HG03442 (cell line): ENCODE data around the gene RASGRF1.
A peak's percentile ranks its signal among the peaks of the same experiment; 100 is the strongest.
"Not testable (repeated sequence)": the region's sequence is repeated elsewhere in the genome, so short reads cannot be mapped to it uniquely, and the experiment has no call there.

Experiments
- ATAC-seq: cut with Tn5 transposase; IDR thresholded peaks from one replicate; pipeline ENCODE4 v1.9.1; 2021; ENCODE audit warnings: mild to moderate bottlenecking, moderate library complexity; ENCODE audit not compliant: unreplicated experiment

RASGRF1 gene

DNA sequence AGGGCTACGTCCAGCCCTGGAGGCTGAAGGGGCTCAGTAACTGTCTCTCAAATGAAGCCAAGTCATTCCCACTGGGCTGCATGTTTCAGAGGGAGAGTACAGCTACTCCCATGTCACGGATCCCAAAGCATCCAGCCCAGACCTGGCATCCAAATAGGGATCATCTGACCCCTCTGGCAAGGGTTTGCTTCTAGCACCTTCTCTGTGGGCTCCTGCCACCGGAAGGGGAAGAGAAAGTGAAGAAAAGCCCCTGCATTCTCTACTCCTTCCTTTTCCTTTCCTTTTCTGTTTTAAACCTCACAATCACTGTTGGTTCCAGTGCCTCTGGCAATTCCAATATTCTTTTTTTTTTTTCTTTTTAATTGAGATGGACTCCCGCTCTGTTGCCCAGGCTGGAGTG, 81.2 kb downstream of the RASGRF1 start:
- ATAC-seq = no peak

DNA sequence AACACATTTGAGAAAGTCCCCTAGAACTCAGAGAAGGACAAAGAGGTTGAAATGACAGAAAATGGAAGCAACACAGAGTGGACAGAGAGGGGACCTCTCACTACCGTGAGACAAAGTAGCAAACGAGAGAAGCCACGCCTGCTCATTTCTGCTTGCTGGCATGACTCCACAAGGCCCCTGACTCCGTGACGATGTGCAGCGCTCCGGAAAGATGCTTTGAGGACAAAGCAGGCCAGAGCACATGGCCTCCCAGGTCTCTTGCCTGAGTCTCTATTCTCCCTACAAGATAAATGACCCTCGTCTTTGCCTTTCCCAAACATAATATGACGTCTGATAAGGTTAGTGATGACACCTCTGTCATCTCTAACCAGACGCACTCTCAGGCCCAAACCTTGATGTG, 81.9 kb downstream of the RASGRF1 start:
- ATAC-seq = no peak

DNA sequence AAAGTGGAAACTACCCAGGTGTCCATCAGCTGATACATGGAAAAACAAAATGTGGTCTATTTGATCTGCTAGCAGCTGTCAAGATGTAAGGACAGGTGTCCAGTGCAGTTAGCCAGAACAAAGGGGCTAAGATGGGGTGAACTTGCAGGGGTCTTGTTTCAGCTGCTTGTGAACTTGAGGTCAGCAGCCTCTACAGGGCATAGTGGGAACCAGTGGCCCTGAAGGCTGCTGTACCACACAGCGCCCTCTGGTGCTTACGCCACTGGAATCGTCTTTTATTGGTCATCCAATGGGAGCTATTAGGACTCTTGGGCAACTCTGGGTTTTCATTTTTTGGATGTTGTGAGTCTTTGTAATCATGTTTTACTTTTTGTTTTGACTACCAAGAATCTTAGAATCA, 83.5 kb downstream of the RASGRF1 start:
- ATAC-seq = no peak

DNA sequence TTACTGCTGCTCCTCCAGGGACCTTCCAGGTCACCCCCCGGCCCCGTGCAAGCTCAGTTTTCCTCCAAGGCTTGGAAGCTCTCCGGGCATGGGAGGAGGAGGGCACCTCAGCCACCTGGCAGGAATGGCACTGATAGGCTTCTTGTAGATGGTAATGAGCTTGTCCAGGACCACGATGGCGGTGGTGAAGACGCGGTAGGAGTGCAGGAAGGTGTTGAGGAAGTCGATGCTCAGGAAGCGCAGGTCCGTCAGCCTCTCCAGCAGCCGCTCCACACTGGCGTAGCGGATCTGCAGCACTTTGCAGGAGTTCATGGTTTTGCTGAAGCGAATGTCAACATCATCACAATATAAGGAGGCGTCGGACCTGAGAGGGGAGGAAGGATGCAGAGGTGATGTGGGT, 84.5 kb downstream of the RASGRF1 start:
- no peak for ATAC-seq

DNA sequence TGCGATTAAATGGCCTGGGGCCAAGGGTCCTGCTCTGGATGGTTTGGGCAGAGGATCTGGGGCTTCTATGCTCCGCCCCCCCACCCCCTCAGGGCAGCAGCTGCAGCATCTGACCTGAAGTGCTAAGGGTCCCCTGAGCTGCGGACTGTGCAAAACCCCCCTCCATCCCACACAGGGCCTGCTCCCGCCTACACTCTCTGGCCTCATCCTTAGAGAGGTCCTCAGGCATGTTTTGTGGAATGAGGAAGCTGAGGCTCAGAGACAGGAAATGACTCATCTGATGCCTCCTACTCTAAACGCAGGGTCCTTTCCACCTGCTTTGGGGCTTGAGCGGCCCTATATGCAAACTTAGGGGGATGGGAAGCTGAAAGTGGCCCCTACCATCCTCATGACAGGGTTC, 86.2 kb downstream of the RASGRF1 start:
- ATAC-seq = peak; percentile 91

DNA sequence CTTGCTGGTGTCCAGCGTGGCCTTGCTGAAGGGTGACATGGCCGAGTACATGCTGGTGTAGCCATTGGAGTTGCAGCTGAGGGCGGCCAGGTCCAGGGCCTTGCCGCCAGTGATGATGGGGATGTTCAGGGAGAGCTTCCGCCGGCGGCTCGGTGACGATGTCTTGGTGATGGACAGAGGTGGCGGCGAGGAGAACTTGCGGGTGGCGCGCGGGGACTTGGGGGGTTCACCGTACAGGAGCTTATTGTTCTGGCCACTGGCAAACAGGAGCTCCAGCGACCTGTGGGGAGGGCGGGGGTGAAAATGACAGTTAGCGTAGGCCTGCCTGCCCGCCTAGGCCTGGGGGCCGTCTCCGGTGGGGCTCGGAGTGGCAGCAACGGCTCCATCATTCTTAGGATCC, 86.7 kb downstream of the RASGRF1 start:
- ATAC-seq = no peak

DNA sequence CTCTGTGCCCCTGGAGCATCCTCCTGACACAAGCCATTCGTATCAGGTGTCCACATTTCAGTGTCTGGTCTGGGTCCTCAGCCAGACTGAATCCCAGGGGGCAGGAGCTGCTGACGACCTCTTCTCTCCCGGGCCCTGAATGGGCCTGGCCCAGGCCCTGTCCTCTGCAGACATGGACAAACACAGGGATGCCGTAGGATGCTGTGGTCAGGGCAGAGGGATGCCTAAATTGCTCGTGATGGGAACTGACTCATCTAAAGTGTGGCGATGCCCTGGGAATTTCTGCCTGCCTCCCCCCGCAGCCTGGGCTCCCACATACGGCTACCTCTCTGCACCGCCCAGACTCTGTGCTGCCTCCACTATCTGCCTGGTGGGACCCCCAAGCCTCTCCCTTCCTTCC, 87.3 kb downstream of the RASGRF1 start:
- ATAC-seq = no peak

DNA sequence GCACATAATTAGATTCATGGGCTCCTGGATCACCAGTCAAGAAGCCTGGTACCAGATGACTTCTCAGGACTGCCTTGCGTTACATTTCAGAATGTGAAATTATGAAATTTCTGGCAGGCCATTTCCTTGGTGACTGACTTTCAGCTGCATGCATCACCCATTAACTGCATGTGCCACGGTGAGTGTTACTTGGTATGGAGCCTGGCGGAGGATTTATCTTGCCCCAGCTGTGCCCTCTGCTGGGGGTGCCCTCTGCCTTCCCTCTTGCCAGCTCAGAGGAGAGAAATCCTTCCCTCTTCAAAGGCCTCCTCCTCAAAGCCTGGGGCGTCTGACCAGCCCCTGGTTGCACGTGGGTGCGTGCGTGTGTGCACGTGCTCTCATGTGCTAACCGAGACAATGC, 88.0 kb downstream of the RASGRF1 start:
- ATAC-seq = no peak

DNA sequence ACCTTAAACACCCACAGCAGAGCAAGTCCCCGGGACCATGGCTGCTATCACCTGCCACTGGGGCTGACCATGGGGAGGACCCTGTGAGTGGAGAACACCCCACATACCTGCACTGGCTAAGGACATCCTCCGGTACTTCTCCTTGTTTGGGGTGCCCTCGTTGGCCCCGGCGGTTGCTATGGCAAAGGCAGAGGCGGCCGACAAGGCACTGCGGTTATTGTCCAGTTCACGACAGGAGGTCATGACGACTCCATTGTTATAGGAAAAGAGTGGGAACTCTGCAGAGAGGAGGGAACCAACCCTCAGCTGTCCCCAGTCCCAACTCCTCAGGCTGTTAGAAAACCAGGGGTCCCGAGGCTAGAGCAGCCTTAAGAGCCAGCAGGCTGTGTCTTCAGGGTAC, 90.9 kb downstream of the RASGRF1 start:
- no peak for ATAC-seq

DNA sequence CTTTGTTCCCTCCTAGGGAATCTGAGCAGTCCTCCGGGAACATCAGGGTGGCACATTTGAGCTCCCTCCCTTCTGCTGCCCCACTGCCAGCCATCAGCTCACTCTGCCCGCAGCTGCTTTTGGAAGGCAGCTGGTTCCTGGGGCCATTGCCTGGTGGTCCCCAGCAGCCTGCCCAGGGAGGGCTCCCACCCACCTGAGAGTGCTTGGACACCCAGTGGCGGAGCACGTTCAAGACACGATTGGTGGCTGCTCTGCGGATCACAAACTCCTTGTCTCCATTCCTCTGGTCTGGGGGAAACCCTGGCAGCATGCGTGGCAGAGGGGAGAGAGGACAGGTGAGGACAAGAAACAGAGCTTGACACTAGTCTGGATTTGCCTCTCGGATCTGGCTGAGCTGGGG, 92.1 kb downstream of the RASGRF1 start:
- no peak for ATAC-seq

DNA sequence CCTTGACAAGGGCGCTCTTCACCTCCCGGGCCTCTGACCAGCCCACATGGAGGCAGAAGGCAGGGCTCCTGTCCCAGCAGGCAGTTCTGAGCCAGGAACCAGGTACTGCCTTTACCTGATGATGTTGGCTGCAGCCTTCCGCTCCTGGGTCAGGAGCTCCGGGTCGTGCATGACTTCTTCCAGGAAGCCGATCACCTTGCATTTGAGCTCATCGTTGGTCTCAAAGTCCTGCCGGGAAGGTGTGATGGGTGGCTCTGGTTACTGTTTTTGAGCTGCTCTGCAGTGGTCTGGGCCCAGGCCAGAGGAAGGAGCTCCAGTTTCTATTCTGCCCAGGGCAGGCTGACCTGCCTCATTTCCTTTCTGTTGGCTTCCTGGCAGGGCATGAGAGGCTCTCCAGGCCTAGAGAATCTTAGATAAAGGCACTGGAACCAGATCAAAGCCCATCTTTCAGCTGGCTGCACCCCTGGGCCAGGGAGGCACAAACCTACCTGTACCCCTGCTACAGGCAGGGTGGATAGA, 92.5 kb downstream of the RASGRF1 start:
- no peak for ATAC-seq

DNA sequence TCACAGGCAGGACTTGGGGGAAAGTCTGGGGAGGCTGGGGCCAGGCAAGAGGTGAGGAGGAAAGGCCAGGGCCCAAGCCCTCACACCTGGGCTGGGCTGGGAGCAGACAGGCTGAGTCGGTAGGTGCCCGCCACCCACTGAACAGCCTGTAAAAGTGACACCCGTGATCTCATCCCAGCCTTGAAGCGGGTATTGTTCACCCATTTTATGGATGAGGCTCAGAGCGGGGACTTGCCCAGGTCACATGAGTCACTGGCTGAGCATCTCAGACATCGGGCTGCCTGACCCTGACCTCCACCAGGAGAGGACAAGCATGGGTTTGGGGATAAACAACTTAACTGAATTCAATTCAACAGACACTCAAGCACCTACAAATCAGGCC, 93.7 kb downstream of the RASGRF1 start:
- no peak for ATAC-seq

DNA sequence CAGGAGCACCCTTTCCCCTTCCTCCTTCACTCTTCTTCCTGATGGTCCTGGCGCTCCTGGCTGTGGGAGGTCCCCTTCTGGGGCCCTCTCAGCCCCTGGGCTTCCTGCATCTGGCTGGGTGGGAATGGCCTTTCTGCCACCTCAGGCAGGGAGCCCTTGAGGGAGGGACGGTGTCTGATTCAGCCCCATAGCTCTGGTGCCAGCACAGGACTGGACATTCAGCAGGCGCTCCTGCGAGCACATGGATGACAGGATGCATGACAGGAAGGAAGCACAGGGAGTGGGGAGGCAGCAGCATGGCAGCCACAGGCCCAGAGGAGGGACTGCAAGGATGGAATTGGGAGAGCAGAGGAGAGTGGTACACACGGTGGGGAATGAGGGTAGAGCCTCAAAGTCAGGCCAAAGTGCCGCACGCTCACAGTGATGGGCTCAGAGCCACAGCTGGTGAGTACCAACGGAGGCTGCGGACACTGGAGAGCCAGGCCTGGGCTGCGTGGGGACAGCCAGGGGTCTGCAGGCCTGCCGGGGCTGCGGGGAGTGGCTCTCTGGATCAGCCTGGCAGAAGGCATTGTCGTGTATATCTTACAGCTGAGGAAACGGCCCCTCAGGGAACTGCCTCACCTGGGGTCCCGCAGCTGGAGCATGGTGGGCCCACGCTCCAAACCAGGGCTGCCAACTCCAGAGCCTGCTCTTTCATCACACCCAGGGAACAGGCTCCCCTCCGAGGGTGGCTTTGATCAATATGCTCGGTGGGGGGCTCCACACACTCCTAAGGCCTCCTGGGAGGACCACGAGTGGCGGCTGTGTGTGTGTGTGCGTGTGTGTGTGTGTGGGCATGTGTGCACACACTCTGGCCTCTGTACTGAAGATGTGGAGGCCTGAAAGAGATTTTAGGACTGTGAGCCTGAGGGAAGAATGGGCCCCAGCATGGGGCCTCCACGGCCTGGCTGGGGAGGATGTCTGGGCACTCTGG, 94.4 kb downstream of the RASGRF1 start:
- no peak for ATAC-seq

DNA sequence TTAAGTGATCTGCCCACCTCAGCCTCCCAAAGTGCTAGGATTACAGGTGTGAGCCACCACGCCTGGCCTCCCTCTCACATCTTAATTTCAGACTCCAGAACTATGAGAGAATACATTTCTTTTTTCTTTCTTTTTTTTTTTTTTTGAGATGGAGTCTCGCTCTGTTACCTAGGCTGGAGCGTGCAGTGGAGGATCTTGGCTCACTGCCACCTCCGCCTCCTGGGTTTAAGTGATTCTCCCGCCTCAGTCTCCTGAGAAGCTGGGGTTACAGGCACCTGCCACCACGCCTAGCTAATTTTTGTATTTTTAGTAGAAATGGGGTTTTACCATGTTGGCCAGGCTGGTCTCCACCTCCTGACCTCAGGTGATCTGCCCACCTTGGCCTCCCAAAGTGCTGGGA, 95.4 kb downstream of the RASGRF1 start:
- not testable (repeated sequence) for ATAC-seq

DNA sequence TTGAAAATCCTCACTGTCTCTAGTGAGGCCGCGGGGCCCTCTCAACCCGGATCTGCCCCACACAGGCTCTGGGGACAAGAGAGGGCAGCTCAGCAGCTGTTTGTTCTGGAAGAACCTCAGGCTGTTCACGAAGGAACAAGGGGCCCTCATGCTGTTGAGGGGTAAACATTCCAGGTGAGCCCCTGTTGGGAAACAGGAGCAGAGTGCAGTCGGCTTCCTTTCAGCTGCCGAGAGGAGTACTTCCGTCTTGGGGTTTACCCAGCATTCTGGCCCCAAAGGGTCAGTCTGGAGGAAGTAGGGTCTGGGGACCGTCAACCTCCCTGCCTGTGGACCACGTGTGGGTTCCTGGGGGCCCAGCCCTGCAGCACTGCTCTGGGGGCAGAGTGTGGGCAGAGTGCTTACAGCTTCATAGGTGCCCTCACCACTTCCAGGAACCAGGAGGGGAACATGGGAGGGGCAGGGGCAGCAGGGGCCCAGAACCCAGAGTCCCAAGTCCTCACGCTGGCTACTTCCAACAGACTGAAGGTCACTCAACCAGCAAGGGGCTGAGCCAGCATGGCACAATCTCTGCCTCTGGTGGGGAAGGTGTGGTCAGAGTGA, 96.5 kb downstream of the RASGRF1 start:
- ATAC-seq = no peak

DNA sequence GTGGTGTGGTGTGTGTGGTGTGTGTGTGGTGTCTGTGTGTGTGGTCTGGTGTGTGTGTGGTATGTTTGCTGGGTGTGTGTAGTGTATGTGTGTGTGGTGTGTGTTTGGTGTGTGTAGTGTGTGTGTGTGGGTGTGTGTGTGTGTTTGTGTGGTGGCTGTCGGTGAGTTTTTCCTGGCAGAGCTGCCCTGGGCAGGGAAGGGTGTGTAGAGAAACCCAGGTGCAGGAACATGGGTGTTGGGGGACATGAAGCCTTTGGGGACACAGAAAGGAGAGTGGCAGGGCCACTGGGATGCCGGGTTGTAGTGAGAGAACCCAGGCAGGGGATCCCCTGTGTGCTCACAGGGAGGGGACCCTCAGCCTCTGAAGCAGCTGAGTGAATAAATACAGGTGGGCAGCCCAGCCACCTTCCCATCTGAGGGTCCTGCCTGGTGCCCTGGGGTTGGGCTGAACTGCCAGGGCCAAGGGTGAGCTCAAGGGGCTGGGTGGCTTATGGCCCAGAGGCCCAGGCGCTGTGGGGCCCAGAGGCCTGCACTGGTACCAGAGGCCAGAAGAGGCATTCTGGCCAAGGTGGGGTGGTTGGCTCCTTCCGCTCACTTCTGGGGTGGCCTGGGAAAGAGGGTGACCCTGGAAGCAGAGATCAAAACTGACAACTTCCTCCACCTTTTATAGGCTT, 97.2 kb downstream of the RASGRF1 start:
- no peak for ATAC-seq

DNA sequence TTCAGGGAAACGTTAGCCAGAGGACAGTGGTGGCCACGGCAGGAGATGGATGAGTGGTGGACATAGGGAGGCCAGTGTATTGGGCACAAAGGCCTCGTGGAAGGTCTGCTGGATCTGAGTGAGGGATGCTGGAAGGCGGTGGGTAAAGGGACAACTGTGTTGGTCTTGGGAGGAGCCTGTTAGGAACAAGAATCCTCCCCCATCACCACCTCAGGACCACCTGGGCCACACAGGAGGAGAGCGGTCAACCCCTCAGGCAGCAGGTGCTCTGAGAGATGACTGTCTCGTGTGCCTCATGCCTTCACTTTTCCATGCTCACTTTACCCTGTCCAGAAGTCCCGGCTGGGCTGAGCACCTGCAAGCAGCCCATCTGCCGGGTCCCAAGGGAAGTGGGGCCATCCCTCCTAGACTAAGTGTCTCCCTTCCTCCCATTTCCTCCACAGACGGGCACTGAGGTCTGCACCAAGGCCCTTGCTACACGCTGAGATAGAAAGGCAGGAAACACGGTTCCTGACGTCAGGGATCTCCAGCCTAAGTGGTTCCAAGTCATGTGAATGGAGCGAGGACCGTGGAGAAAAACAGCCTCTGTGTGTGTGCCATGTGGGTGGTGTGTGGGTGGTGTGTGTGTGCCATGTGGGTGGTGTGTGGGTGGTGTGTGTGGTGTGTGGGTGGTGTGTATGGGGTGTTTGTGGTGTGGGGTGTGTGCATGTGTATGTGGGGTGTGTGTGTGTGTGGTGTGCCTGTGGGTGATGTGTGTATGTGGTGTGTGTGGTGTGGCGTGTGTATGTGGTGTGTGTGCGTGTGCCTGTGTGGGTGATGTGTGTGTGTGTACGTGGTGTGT, 97.9 kb downstream of the RASGRF1 start:
- ATAC-seq = no peak

DNA sequence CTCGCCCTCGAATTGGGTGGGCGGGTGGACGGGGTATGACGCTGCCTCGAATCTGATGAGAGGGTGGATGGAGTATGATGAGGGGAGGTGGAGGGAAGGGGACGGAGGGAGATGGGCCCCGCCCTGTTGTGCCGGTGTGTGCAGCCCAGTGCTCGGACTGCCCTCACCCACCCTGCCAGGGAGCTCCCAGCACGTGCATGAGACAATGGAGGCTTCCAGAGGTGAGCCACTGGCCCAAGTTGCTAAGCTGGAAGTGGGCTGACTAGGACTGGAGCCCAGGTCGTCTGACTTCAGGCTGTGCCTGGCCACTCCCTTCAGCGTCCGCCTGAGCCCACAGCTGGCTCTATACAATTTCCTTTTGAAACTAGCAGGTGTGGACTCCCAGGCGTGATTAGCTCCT, 98.7 kb downstream of the RASGRF1 start:
- ATAC-seq = no peak

DNA sequence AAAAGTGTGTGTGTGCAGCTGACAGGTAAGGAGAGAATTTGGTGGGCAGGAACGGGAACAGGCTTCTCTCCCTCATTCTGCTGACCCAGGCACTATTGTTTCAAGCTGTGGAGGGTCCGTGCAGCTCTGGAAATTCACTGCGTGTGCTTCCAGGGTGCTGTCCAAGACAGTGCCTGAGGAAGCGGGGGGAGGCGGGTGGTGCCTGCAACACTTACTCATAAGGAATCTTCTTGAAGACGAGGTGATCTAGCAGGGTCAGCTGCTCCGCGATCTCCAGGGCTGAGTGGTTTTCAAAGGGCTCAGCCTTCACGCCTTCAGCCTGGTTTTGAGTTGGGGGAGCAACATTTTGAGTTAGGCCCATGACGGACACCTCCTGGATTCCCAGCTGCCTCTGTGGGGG, 99.1 kb downstream of the RASGRF1 start:
- no peak for ATAC-seq

DNA sequence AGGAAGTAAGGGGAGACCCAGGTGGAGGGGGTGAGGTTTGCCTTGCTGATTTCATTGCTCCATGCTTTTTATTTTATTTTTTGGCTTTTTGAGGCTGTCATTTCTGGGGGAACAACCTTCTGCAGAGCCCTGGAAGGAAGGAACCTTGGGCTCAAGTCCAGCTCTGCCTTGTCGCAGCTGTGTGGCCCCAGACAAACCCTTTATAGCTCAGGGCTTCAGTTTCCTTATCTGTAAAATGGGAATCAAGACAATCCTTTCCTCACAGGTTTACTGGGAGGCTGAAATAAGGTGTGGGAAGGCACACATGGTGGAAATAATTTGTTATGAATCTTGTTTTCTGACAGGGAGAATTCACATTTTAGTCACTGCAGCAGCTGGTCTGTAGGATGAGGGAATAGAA, 100.3 kb downstream of the RASGRF1 start:
- ATAC-seq = no peak

DNA sequence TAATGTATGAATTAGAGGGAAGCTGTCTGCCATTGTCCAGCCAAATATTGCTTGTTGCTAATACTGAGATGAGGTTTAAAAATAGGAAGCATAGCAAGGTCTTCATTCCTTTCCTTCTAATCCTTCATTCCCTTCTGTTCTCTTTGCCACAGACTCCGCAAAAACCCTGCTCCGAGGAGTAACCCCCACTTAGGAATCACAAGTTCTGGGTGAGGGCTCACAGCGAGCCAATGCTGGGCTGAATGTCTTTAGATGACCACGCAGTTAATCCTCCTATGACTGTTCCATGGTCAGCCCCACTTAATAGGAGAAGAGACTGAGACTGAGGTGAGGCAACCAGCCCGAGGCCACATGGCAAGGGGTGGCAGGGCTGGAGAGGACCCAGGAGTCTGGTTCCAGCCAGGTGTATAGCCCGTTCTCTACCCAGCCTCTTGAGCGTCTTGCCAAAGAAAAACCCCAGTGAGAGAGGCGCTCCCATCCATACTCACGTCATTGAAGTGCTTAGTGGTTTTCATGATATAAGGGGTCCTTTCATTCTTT, 100.8 kb downstream of the RASGRF1 start:
- no peak for ATAC-seq
